ENCODE data around the gene SDHB. TPM values are rescaled to one million over a fixed set of nuclear protein-coding genes. Genes with fewer than 3 reads are reported as not detected.

Gene SDHB
- total RNA-seq, 1 donor from 2014 or later = 69.0 TPM

DNA sequence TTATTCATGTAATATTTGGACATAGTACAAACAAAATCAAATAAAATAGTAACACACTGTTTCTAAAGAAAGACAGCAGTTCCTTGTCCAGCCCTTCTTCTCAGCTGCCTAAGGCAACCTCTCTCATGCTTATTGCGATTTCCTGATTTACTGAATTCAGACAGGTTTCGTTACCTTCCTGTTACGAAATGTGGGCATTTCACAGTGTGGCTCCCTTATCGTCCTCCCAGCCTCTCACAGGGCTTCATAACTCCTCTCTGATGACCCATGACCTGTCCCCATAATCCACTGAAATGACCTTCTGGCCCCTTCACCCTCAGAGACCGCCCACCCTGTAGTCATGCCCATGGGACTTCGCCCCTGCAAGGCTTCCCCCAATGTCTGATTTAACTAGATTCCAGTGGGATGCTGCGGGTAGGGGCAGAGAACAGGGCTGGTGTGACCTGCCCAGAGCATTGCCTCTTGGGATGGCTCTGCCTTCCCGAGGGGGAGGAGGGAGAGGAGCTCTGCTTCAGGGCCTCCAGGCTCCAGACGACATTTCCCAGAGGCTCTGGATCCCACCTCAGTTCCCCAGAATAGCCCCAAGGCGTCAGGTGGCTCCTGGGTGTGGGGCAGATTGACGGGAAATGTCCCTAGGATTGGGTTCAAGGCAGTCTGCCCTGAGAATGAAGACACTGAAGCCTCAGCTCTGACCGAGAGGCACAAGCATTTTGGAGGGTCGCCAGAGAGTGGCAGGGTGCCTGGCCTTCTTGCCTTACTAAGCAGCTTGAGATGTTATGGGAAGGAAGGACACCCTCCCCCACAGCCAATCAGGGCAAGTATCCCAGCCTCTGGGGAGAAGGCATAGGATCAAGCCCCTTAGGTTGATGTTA lies 44.9 kb upstream of the SDHB start:
- H3K36me3 Mint-ChIP-seq (ENCODE audit: unreplicated experiment) = peaks cover 4% of the 10 kb centered on the region
- TF ChIP-seq, protein P1, sequence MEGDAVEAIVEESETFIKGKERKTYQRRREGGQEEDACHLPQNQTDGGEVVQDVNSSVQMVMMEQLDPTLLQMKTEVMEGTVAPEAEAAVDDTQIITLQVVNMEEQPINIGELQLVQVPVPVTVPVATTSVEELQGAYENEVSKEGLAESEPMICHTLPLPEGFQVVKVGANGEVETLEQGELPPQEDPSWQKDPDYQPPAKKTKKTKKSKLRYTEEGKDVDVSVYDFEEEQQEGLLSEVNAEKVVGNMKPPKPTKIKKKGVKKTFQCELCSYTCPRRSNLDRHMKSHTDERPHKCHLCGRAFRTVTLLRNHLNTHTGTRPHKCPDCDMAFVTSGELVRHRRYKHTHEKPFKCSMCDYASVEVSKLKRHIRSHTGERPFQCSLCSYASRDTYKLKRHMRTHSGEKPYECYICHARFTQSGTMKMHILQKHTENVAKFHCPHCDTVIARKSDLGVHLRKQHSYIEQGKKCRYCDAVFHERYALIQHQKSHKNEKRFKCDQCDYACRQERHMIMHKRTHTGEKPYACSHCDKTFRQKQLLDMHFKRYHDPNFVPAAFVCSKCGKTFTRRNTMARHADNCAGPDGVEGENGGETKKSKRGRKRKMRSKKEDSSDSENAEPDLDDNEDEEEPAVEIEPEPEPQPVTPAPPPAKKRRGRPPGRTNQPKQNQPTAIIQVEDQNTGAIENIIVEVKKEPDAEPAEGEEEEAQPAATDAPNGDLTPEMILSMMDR (IDR thresholded peaks at IDR 0.05) = no peak
- no peaks in the 10 kb centered on the region for H3K9me3 Mint-ChIP-seq (ENCODE audit: unreplicated experiment)
- H3K4me1 Mint-ChIP-seq (ENCODE audit: unreplicated experiment) = peaks cover 48% of the 10 kb centered on the region
- no peak overlapping the region for H3K4me3 Mint-ChIP-seq (ENCODE audit: unreplicated experiment)
- no peak overlapping the region for H3K27ac Mint-ChIP-seq (ENCODE audit: unreplicated experiment)
- peaks cover 4% of the 10 kb centered on the region for H3K27me3 Mint-ChIP-seq (ENCODE audit: unreplicated experiment)
- no peak for DNase-seq (ENCODE audit: extremely low spot score, unreplicated experiment)

DNA sequence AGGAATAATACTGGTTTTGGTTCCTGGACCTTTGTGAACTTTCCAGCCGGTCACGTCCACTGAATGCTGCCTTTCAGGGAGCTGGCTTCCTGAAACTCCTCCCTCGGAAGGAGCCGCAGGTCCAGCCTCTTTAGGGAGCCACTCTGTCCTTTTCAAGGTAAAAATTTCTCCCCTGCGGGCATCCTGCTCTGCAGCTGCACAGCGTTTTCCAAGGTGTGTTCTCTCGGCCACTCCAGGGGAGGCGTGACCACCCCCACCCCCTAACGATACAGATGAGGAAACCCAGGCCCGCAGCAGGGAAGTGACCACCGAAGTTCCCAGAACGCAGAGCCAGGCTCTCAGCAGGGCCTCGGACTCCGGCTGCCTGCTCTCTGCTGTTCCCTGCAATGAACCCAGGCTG lies 44.0 kb upstream of the SDHB start:
- no peak overlapping the region for H3K27ac Mint-ChIP-seq (ENCODE audit: unreplicated experiment)
- no peaks in the 10 kb centered on the region for H3K9me3 Mint-ChIP-seq (ENCODE audit: unreplicated experiment)
- H3K27me3 Mint-ChIP-seq (ENCODE audit: unreplicated experiment) = peaks cover 4% of the 10 kb centered on the region
- TF ChIP-seq, protein P1 (IDR thresholded peaks at IDR 0.05) = no peak
- peaks cover 4% of the 10 kb centered on the region for H3K36me3 Mint-ChIP-seq (ENCODE audit: unreplicated experiment)
- H3K4me1 Mint-ChIP-seq (ENCODE audit: unreplicated experiment) = peaks cover 48% of the 10 kb centered on the region
- H3K4me3 Mint-ChIP-seq (ENCODE audit: unreplicated experiment) = no peak overlapping the region
- DNase-seq (ENCODE audit: extremely low spot score, unreplicated experiment) = no peak

DNA sequence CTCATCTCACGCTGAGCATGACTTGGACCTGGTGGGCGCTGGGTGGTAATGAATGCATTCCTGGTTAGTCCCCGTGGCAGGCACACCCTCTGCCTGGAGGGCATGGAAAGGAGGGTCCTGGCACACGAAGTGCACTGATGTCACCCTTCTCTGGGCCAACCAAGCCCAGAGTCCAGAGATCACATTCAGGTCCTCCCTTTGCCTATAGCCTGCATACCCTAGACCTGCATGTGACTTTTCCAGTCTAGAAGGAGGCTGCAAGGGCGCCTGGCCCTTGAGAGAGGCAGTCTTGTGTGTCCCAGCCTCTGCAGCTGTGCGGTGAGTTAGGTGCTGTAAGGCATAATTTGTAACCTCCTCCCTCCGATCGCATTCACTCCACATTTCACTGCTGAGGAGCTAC lies 43.3 kb upstream of the SDHB start:
- peaks cover 48% of the 10 kb centered on the region for H3K4me1 Mint-ChIP-seq (ENCODE audit: unreplicated experiment)
- H3K36me3 Mint-ChIP-seq (ENCODE audit: unreplicated experiment) = peaks cover 4% of the 10 kb centered on the region
- TF ChIP-seq, protein P1 (IDR thresholded peaks at IDR 0.05) = no peak

DNA sequence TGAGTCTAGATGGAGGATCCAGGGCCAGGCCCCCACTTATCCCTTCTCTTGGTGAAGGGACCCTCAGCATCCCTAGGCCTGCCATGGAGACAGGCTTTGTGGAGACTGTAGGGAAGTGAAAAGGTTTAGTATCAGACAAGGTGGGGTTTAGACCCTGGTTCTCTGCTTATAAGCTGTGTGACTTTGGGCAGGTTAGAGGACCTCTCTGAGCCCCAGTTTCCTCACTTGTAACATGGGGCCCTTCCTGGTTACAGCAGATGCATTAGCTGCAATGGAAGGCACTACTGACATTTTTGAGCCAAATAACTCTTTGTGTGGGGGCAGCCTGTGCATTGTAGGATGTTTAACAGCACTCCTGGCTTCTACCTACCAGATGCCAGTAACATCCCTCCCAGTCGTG lies 42.8 kb upstream of the SDHB start:
- no peak for DNase-seq (ENCODE audit: extremely low spot score, unreplicated experiment)
- TF ChIP-seq, protein P1 (IDR thresholded peaks at IDR 0.05) = no peak
- Mint-ChIP-seq H3K27me3 (ENCODE audit: unreplicated experiment) (peaks cover 4% of the 10 kb centered on the region), H3K4me3 (ENCODE audit: unreplicated experiment) (no peak overlapping the region), H3K4me1 (ENCODE audit: unreplicated experiment) (peaks cover 48% of the 10 kb centered on the region), H3K27ac (ENCODE audit: unreplicated experiment) (no peak overlapping the region), H3K36me3 (ENCODE audit: unreplicated experiment) (peaks cover 5% of the 10 kb centered on the region), H3K9me3 (ENCODE audit: unreplicated experiment) (no peaks in the 10 kb centered on the region)

More for the DNA sequence above, 43.3 kb upstream of the SDHB start:
- no peak for DNase-seq (ENCODE audit: extremely low spot score, unreplicated experiment)
- peaks cover 4% of the 10 kb centered on the region for H3K27me3 Mint-ChIP-seq (ENCODE audit: unreplicated experiment)
- H3K4me3 Mint-ChIP-seq (ENCODE audit: unreplicated experiment) = no peak overlapping the region
- no peaks in the 10 kb centered on the region for H3K9me3 Mint-ChIP-seq (ENCODE audit: unreplicated experiment)
- no peak overlapping the region for H3K27ac Mint-ChIP-seq (ENCODE audit: unreplicated experiment)

DNA sequence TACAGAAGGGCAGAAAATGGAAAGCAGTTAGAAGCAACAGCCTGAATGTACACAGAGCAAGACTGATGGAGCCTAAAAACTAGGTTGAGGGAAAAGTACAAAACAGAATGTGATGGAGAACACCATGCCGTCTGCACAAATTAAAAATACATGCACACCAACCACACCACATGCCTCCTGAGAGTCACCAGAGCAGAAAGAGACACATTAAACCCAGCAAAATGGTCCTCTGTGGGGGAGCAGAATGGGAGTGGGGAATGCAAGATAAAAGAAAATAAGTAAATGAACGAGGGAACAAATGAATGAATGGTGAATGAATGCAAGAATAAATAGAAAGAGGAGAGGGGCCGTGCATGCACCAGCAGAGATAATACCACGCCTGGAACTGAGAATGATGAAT lies 41.3 kb upstream of the SDHB start:
- Mint-ChIP-seq H3K36me3 (ENCODE audit: unreplicated experiment) (peaks cover 7% of the 10 kb centered on the region), H3K4me3 (ENCODE audit: unreplicated experiment) (no peak overlapping the region), H3K9me3 (ENCODE audit: unreplicated experiment) (no peaks in the 10 kb centered on the region)

More for the DNA sequence above, 41.3 kb upstream of the SDHB start:
- DNase-seq (ENCODE audit: extremely low spot score, unreplicated experiment) = no peak
- H3K4me1 Mint-ChIP-seq (ENCODE audit: unreplicated experiment) = peaks cover 48% of the 10 kb centered on the region
- H3K27ac Mint-ChIP-seq (ENCODE audit: unreplicated experiment) = no peak overlapping the region
- peaks cover 6% of the 10 kb centered on the region for H3K27me3 Mint-ChIP-seq (ENCODE audit: unreplicated experiment)
- TF ChIP-seq, protein P1 (IDR thresholded peaks at IDR 0.05) = no peak
